GDM1 (cell line): ENCODE measurements around the gene FETUB.

Experiments used
- DNase-seq: peaks from one replicate; lab custom pipeline; 2025; lab: John Stamatoyannopoulos, UW

The FETUB gene

GRCh38 chr3:186639778-186640472 is at the start of gene FETUB:
Gene FETUB (plus strand): TSS chr3:186640399. CDS start chr3:186640461, 62 bp downstream.
- no peak for DNase-seq

- no peak for DNase-seq
Observed at GRCh38 chr3:186590580-186591295, 49.5 kb upstream of the FETUB start.

GRCh38 chr3:186592682-186593081 is 47.5 kb upstream of the FETUB start:
- DNase-seq: no peak

- DNase-seq: no peak
Observed at GRCh38 chr3:186593862-186594261, 46.3 kb upstream of the FETUB start.

- no peak for DNase-seq
Observed at GRCh38 chr3:186594591-186595113, 45.5 kb upstream of the FETUB start.

- no peak for DNase-seq
Observed at GRCh38 chr3:186596568-186597287, 43.5 kb upstream of the FETUB start.

GRCh38 chr3:186598108-186598784 is 42.0 kb upstream of the FETUB start:
- no peak for DNase-seq

GRCh38 chr3:186598794-186599141 is 41.4 kb upstream of the FETUB start:
- DNase-seq: no peak

GRCh38 chr3:186599142-186599784 is 40.9 kb upstream of the FETUB start:
- DNase-seq: no peak

- no peak for DNase-seq
Observed at GRCh38 chr3:186599785-186600166, 40.4 kb upstream of the FETUB start.

- DNase-seq: no peak
Observed at GRCh38 chr3:186600896-186601295, 39.3 kb upstream of the FETUB start.

GRCh38 chr3:186603159-186603558 is 37.0 kb upstream of the FETUB start:
- no peak for DNase-seq

- no peak for DNase-seq
Observed at GRCh38 chr3:186605078-186605477, 35.1 kb upstream of the FETUB start.

- DNase-seq: no peak
Observed at GRCh38 chr3:186605561-186606545, 34.3 kb upstream of the FETUB start.

GRCh38 chr3:186608624-186609215 is 31.5 kb upstream of the FETUB start:
- no peak for DNase-seq

GRCh38 chr3:186609247-186609868 is 30.8 kb upstream of the FETUB start:
- no peak for DNase-seq

- DNase-seq: no peak
Observed at GRCh38 chr3:186612065-186612464, 28.1 kb upstream of the FETUB start.

GRCh38 chr3:186612721-186613636 is 27.2 kb upstream of the FETUB start, which contains the start of gene AHSG:
Gene AHSG (plus strand): TSS chr3:186613060. CDS start chr3:186613142, 82 bp downstream.
- no peak for DNase-seq
